HPDE6-E6E7 (cell line): ENCODE data around the gene MMP28.
A peak's percentile ranks its signal among the peaks of the same experiment; 100 is the strongest.

Experiments
- DNase-seq: peaks from one replicate; pipeline ENCODE4 v3.0.0; 2011; ENCODE audit warnings: missing footprints; ENCODE audit errors: extremely low spot score

The MMP28 gene

DNA sequence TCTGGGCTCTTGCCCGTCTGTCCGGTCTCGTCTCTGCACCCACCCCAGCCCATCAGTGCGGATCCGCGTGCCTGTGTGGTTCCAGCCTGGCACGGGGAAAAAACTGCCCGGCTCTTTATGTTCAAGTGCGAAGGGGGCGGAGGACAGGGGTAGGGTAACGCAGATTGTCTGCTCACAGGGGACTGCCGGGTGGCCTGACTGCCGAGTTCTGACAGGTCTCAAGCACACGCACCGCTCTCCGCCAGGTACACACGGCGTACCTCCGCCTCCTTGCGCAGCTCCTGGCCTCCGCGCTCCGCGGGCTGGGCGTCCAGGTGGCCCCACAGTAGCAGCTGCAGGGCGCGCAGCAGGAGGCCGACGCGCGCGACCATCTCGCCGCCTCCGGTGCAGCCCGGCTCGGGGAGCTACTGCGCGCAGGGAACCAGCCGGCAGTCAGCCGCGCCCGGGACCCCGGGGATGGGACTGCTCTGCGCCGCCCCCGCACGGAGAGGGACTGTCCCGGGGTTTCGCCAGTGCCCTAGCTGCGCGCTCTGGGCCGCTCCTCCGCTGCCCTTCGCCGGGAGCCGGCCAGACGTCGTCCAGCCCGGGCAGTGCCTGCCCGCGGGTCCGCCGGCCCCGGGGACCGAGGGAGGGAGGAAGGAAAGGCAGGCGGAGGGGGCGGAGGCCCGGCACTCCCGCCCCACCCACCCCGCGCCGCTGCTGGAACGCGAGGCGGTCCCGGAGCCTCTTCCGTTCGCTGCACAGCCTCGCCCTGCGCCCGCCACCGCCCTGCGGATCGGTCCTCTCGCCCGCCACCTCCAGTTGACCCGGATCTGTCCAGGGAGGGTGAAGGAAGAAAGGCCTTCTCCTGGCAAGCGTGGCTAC is at the start of gene MMP28:
Gene MMP28, minus strand, starts transcription at position 635 of the 864 bp plus-strand sequence. Its CDS starts 264 bp downstream, at position 371.
- peak; percentile 70 for DNase-seq

GRCh38 chr17:35844547-35844946 is 49.1 kb upstream of the MMP28 start:
- no peak for DNase-seq

- no peak for DNase-seq
Observed at GRCh38 chr17:35843698-35844097, 48.3 kb upstream of the MMP28 start.

DNA sequence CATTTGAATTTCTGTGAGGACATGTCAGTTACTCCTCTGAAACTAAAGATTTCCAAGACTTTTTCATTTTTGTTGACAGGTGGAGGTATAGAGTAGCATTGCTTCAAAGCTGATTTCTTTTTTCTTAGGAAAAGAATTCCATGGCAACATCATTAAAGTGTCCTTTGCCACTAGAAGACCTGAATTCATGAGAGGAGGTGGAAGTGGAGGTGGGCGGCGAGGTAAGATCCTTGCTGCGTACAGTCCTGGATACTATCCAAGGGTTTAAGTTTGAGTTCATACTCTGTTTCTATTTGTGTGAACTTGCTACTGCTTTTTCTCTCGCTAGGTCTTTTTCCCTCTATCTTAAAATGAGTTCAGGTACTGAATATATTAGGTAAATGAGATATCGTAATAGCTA is 46.8 kb upstream of the MMP28 start:
- DNase-seq: no peak

- DNase-seq: no peak
Observed at GRCh38 chr17:35841505-35841904, 46.1 kb upstream of the MMP28 start.

DNA sequence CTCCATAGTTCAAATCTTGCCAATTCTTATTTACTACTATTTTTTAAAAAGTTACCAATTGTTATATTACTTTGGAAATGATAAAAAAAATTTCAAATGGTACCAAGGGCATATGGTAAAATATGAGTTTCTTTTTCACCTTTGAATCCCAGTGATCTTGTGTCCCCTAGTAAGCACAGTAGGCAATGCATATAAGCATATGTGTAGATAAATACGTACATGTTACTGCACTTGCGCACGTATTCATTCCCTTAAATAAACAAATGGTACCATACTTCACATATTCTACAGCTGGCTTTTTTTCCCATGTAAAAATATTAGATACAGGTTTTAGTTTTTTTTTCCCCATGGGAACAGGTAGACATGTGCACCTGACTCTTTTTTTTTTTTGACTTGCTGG is 45.7 kb upstream of the MMP28 start:
- DNase-seq: no peak

DNA sequence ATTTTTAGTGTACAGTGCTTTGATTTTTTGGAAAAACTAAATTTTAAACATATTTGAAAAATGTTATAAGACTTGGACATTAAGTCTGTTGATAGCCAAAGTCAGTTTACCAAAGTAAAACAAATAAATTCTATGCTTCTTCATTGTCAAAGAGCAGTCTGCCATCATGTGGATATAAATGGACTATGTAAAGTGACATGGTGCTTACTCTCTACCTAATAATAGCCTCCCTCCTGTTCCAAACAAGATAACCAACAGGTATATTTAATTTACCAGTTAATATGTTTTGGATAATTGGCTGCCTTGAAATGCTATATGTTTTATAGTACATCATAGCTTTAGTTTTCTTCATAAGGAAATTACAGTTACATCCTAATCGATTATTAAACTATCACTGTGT is 29.8 kb upstream of the MMP28 start:
- no peak for DNase-seq

DNA sequence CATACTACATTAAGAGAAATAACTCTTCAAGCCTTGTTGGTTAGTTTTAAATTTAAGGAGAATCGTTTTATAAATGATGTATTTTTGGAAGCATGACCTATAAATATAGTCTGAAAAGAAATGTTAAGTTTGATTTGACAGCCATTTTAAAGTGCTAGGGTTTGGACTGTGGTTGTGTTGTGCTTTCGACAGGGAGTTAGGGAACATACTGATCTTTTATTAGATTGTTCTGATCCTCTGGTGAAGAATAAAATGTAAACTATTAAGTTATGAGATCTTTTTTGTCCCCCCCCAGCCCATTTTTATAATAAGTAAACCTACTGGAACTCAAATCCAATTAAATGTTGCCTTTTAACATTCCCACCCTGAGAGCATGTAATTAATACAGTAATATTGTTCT is 25.9 kb upstream of the MMP28 start:
- DNase-seq: no peak

DNA sequence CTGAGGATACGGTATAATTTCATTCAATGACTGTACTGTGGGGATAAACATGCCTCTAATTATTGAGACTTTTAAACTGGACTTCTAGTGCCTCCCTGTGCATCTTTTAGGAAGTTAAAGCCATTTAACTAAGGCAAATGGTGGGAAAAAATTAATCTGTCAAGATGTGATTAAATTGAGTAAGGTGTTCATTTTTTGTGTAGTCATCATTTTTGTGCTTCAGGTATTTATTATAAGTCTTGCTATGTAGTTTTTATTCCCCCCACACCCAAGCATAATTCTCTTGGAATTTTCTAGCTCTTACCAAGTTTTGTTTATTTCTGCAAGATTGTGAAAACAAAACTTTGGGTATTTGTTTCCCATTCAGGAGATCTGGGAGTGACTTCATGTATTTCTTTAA is 24.0 kb upstream of the MMP28 start:
- DNase-seq: no peak

- no peak for DNase-seq
Observed at GRCh38 chr17:35817196-35817595, 21.8 kb upstream of the MMP28 start.

DNA sequence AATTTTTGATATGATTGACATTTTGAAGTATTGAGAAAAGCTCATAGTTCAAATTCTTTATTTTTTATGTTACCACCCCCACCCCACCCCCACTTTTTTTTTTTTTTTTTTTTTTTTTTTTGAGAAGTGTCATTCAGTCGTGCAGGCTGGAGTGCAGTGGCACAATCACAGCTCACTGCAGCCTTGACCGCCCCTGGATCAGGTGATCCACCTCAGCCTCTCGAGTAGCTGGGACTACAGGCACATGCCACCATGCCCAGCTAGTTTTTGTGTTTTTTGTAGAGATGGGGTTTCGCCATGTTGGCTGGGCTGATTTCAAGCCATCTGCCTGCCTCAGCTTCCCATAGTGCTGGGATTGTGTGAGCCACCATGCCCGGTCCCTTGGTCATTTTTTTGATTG is 21.3 kb upstream of the MMP28 start:
- DNase-seq: no peak

DNA sequence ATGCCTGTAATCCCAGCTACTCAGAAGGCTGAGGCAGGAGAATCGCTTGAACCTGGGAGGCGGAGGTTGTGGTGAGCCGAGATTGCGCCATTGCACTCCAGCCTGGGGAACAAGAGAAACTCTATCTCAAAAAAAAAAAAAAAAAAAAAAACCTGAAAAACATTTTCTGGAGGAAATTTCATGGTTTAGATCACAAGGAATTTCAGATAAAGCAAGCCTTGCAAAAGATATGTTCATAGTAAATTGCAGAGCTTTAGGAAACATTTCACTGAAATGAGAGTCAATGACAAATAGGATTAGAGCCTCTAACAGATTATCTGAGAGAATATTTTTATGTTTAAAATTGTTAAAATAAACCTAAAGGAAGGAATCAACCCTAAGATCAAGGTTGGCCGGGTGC is 17.0 kb upstream of the MMP28 start:
- DNase-seq: no peak

DNA sequence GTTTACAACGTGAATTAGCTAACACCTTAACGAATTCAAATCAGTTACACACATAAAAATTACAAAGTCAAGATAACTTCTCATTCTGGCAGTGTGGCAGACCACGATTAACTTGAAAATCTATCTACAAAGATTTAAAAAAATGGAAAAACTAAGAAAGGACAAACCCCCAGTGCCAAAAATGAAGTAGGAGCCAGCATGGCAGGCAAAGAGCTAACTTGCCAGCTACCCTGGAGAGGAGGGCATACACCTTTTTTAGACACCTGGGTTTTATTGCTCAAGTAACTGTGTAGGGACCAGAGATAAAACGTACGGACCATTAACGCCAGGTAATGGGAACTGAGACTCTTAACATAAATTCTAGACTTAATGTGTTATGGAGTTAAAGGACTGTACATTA is 16.3 kb upstream of the MMP28 start:
- no peak for DNase-seq

DNA sequence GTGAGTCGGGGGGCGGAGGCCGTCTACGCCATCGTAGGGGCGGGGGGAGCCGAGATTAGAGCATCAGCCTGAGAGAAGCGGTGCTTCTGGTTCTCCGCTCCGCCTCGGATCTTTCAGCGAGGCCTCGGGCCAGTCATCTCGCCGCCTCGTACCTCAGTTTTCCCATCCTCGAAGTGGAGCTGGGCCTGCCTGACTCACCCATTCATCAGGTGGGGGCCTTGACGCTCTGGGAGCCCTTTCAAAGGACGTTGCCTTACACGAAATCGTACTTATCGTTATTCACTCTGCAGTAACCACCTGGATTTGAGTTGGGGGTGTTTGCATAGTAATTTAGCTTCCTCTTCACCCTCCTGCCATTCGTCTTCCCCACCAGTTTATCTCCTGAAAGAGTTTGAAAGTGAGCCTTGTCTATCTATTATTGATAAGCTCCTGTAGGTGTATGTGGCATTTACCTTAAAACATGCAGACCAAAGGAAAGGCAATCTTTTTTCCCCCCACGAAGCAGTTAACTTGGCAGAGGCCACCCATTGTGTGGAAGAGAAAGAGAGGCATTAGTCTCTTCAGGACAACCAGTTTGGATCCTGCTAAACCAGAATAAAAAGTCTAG is 14.5 kb upstream of the MMP28 start:
- no peak for DNase-seq

GRCh38 chr17:35808962-35809854 is 13.8 kb upstream of the MMP28 start, which contains the start of gene TAF15:
Gene TAF15, plus strand, starts transcription at chr17:35809484. Its CDS starts 86 bp downstream, at chr17:35809570.
- DNase-seq: peak; percentile 93

- DNase-seq: no peak
Observed at GRCh38 chr17:35808240-35808961, 13.0 kb upstream of the MMP28 start.

GRCh38 chr17:35807371-35808144 is 12.1 kb upstream of the MMP28 start:
- DNase-seq: no peak

- DNase-seq: peak; percentile 89
Observed at GRCh38 chr17:35804658-35805192, 9.3 kb upstream of the MMP28 start.

DNA sequence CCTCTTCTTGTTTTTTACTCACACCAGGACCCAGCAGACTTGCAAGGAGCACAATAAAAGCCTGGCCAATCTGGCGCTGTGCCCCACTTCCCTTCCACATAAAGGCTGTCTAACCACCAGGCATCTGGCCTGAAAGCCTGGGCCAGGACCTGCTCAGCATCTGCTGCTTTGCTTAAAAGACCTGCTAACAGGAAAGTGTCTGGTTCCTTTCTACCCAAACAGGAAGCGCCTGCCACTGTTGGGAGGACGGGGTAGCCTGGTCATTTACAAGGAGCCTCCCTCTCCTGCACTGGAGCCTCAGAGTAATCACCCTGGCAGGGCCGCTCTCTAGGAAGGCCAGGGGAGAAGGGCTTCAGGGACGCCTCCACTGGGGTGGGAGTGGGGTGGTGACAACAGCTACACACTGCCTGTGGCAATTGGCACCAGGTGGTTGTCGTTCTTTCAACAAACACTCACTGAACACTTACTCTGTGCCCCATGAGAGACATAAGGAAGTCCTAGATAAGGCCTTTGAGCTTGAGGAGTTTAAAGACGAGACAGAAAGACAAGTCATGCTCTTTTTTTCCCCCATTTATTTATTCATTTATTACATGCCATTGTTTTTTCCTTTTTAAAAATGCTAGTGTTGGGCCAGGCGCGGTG is 6.3 kb upstream of the MMP28 start:
- no peak for DNase-seq

GRCh38 chr17:35799942-35800341 is 4.5 kb upstream of the MMP28 start:
- no peak for DNase-seq
